Cardiac septum (tissue), 1 donor: Measurements from ENCODE around the gene RAD9B. TPM values are rescaled to one million over a fixed set of nuclear protein-coding genes. Genes with fewer than 3 reads are reported as not detected.
"Not testable (repeated sequence)": the region's sequence is repeated elsewhere in the genome, so short reads cannot be mapped to it uniquely, and the experiment has no call there.

Source experiments
- DNase-seq: peaks from one replicate; pipeline ENCODE4 v3.0.0-alpha.2; 2020; ENCODE audit warnings: low spot score
- intact Hi-C: fragments of 100-400 bp; cut with DNase I; formaldehyde crosslinking; loops from one replicate; pipeline ENCODE4 v1.14.0; 2022
- long read RNA-seq: library from polyadenylated mRNA; unstranded; transcript quantifications from one replicate; pipeline ENCODE4 v2.0.0, GENCODE V29; 2021
- total RNA-seq: library from RNA; stranded (reverse); fragmentation: NEBNext Ultra II Directional; extraction: Animal tissue kit (Norgen Biotek cat#: 25700); gene quantifications from one replicate; pipeline ENCODE4 v1.2.1, GENCODE V29; 2021
- donor health status: DM: no; HTN: no; CAD: no.

The RAD9B gene
- total RNA-seq: 0.65 TPM
- long read RNA-seq, partial matches to known transcripts: 0 of 3 reads
- long read RNA-seq, other reads (novel, unspliced or antisense): 3 of 3 reads

DNA sequence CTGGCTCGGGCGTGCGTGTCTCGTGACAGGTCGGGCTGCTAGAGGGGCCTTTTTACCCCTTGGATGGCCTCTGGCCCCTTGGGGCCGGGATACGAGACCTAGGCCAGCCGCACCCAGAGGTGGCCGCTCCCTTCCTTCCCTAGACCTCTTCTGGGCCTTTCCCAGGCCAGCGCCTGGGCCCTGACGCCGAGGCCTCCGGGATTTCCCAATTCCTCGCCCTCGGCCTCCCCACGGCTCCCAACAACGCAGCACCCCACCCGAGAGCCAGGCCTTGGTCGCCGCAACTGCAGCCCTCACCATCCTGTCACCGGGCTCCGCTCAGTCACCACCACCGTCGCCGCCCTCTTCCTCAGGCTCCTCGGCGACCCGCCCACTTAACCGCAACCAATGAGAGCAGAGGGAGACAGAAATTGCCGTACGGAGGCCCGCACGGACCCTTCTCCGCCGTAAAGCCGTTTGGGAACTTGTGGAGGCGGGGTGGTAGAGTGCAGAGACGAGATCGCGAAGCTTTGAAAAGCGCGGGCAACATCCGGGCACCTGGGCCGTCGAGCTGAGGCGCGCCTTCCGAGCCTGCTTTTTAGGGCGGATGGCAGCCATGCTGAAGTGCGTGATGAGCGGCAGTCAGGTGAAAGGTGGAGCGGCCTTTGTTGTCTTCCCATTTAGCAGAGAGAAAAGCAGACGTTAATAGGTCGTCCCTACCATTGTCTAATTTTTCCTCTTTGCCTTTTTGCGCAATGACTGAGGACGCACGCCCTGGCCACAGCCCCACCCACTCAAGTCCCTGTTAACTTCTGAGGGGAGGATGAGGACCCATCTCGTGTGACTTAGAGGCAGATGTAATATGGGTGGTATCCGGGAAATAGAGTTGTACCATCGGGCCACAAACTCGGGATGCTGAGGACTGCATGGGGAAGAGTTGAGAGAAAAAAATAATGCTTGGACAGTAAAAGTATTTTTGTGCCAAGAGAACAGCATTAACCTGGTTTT lies at the start of gene RAD9B, which contains the start of gene VPS29:
TSS of gene RAD9B (plus strand) at position 580 of the 987 bp plus-strand sequence. CDS start at position 587, 7 bp downstream.
TSS of gene VPS29 (minus strand) at position 360 of the 987 bp plus-strand sequence. CDS start at position 300, 60 bp downstream.
- peak; percentile 99 for DNase-seq

GRCh38 chr12:110453569-110454296 lies 48.4 kb upstream of the RAD9B start:
- intact Hi-C loops: loop anchor here (2.0 kb wide), 1 partner anchor 435 kb away; no protein-coding TSS in a partner anchor
- no peak for DNase-seq

More for the DNA sequence above, at the start of gene RAD9B, which contains the start of gene VPS29:
- intact Hi-C loops: loop anchor here (1.0 kb wide), 1 partner anchor 34 kb away; the partner anchor contains the start of genes FAM216A and GPN3

- intact Hi-C loops: no loop called here
Measured at GRCh38 chr12:110458756-110459155, 43.4 kb upstream of the RAD9B start.

GRCh38 chr12:110461189-110461588 lies 40.9 kb upstream of the RAD9B start:
- intact Hi-C loops, DNase-seq: not testable (repeated sequence)

More at GRCh38 chr12:110458756-110459155, 43.4 kb upstream of the RAD9B start:
- no peak for DNase-seq

- intact Hi-C loops: loop anchor here (5.0 kb wide), 1 partner anchor 137 kb away; no protein-coding TSS in a partner anchor
Measured at GRCh38 chr12:110465024-110465423, 37.1 kb upstream of the RAD9B start.

GRCh38 chr12:110465765-110466164 lies 36.4 kb upstream of the RAD9B start:
- intact Hi-C loops: loop anchor here (5.0 kb wide), 1 partner anchor 137 kb away; no protein-coding TSS in a partner anchor
- DNase-seq: not testable (repeated sequence)

More at GRCh38 chr12:110465024-110465423, 37.1 kb upstream of the RAD9B start:
- DNase-seq: no peak

DNA sequence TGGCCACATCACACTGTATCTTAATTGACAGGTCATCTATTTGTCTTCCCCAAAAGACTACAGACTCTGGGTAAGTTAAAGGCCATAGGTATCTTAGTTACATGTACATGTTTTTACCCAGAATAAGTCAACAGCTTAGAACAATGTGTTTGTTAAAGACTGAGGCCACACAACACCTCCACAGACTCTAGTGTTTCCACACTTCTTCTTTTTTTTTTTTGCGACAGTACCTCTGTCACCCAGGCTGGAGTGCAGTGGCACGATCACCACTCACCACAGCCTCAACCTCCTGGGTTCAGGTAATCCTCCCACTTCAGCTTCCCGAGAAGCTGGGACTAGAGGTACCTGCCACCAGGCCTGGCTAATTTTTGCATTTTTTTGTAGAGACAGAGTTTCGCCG lies 35.3 kb upstream of the RAD9B start:
- no peak for DNase-seq
- intact Hi-C loops: loop anchor here (5.0 kb wide), 1 partner anchor 136 kb away; no protein-coding TSS in a partner anchor

DNA sequence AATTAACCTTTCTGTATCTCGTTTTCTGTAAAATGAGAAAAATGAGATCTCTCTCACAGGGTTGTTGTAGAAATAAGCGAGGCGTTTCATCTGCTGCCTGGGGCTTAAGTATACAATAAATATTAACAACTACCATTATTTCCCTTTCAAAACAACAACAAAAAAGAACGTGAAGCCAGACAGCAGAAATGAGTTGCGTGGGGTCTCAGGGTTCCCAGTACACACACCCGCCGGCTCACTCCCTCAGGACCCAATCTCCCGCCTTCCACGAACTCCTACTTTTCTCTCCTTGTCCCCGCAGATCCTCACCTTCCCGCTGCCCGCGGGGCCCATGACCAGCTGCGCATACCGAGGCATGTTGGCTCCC lies 34.3 kb upstream of the RAD9B start:
- no peak for DNase-seq
- intact Hi-C loops: loop anchor here (1.0 to 5.0 kb wide), 2 partner anchors 34 to 134 kb away; partner anchors contain the start of genes RAD9B and VPS29

DNA sequence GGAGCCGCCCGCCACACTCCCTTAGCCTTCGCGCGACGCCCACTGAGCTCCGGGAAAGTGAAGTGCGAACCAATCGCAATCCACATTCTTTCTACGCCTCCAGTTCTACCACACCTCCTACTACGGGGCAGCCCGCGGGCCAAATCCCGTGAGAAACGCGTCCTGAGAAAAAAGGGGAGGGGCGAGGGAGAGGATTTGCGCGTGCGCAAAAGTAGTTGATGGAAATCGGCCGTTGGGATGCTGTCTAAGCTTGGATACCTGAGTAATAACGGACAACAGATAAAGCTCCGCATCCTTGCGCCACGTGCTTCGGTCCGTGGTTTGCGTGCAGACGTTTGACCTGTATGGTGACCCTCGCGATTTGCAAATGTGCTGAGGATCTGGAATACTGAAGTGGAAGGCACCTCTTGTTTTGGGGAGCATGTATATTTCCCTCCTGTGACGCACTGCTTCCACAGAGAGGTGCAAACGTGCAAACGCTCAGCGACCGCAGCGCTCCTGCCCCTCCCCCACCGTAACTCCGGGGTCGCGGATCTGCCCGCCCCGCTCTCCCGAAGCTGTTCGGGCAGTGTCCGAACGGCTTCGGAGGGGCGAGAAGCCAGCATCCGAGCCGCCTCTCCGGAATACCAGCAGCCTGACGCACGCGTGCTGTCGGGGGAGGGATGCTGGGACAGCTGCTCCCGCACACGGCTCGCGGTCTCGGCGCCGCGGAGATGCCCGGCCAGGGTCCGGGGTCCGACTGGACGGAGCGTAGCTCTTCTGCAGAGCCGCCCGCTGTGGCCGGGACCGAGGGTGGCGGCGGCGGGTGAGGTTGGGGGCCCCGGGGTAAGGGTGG lies 33.7 kb upstream of the RAD9B start, which contains the start of the genes FAM216A and GPN3:
TSS of gene FAM216A (plus strand) at position 632 of the 835 bp plus-strand sequence. CDS start at position 663, 31 bp downstream.
TSS of gene GPN3 (minus strand) at position 44 of the 835 bp plus-strand sequence. CDS start 54 bp downstream, outside the sequence.
- peak; percentile 98 for DNase-seq
- intact Hi-C loops: loop anchor here (1.0 to 5.0 kb wide), 2 partner anchors 34 to 134 kb away; partner anchors contain the start of genes RAD9B and VPS29

GRCh38 chr12:110475426-110475825 lies 26.7 kb upstream of the RAD9B start:
- intact Hi-C loops: no loop called here
- no peak for DNase-seq

DNA sequence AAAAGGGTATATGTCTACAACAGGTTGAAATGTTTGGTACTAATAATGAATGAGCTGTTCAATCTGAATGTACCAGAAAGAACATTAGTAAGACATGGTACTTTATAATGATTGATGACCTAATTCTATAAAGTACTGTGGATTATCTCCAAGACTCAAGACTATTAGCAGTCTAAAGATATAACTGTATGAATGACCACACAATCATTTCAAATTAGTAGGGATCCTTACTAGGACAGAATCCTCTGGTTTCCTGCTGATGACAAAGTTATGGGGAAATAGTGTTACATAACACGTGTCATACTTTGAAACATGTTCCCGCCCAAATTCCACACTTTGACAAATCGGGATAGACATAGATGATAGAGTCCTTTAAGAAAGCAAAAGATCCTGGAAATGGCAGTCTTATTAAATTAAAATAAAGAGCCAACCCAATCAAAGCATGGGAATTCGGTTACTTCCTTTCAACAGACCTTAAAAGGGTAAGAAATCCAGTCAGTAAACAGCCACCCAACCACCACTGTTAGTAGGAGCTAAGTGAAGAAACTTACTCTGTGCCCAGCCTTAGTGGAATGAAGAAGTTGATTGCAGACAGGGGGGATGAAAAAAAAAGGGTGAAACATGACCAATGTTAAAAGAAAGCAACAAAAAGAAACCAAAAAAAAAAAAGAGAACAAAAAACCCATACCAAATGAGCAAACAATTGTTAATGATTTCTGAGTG lies 3.0 kb upstream of the RAD9B start:
- DNase-seq: no peak
- intact Hi-C loops: no loop called here

DNA sequence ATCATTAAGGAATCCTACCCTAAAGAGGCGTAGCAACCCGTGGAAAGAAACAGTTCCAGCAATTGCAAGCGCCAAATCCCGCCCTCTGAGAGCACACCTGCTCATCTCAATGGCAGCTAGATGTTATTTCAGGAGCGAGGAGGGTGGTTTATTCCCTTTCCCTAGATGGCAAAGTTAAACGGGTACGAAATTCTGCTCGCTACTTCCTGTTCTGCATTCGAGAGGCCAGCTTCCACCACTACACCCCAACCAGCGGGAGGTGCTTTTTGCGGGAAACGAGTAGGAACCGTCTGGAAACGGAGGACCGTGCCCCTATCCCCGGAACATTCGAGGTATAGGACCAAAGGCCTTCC lies 756 bp upstream of the RAD9B start:
- no peak for DNase-seq
- intact Hi-C loops: no loop called here

- no peak for DNase-seq
- intact Hi-C loops: no loop called here
Measured at GRCh38 chr12:110503432-110503831, 1.3 kb downstream of the RAD9B start.

DNA sequence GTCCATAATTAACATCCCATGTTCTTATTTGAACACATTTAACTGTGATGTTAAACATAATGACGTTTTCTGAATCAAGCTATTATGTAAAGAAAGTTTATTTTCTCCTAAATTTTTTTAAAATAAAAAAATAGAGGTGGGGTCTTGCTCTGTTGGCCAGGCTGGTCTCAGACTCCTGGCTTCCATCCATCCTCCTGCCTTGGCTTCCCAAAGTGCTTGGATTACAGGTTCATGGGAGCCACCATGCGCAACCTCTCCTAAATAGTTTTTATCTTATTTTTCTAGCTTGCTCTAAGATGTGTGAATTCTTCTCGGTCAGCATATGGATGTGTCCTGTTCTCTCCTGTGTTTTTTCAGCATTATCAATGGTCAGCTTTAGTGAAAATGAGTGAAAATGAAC lies 3.2 kb downstream of the RAD9B start:
- no peak for DNase-seq
- intact Hi-C loops: no loop called here

DNA sequence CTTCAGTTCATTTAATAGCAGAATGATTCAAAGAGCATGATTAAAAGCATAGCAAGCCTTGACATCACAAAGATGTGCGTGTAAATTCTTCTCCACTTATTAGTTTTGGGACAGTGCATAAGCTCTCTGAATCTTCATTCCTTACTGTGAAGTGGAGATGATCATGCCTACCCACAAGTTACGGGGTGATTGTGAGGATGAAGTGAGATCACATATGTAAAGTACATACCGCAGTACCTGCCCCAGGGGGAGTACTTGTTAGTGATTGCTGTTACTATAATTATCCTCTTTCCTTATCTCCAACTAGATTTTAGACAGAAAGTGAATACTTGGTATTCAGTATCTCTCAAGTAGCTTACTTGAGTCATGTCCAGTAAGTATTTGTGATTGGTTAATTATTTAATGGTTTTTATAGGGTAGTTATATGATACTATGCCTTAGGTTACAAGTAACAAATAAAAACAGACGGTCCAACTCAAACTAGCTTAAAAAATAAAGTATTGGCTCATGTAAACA lies 6.0 kb downstream of the RAD9B start:
- no peak for DNase-seq
- intact Hi-C loops: no loop called here

DNA sequence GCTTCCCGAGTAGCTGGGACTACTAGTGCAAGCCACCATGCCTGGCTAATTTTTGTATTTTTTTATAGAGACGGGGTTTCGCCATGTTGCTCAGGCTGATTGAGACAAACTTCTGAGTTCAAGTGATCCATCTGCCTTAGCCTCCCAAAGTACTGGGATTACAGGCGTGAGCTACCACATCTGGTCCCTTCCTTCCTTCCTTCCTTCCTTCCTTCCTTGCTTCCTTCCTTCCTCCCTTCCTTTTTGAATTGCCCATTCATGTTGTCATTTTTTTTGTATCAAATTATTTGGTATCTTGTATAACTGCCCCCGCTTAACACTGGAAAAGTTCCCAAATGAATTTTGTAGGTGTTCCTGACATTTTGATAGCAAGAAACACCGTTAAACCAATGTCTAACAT lies 11.7 kb downstream of the RAD9B start:
- intact Hi-C loops: loop anchor here (2.0 to 5.0 kb wide), 3 partner anchors 89 to 373 kb away; no protein-coding TSS in a partner anchor
- DNase-seq: no peak

- intact Hi-C loops: loop anchor here (5.0 kb wide), 2 partner anchors 183 to 373 kb away; no protein-coding TSS in a partner anchor
- no peak for DNase-seq
Measured at GRCh38 chr12:110514363-110514762, 12.2 kb downstream of the RAD9B start.
